ENCODE measurements around the gene RNF220.

DNA sequence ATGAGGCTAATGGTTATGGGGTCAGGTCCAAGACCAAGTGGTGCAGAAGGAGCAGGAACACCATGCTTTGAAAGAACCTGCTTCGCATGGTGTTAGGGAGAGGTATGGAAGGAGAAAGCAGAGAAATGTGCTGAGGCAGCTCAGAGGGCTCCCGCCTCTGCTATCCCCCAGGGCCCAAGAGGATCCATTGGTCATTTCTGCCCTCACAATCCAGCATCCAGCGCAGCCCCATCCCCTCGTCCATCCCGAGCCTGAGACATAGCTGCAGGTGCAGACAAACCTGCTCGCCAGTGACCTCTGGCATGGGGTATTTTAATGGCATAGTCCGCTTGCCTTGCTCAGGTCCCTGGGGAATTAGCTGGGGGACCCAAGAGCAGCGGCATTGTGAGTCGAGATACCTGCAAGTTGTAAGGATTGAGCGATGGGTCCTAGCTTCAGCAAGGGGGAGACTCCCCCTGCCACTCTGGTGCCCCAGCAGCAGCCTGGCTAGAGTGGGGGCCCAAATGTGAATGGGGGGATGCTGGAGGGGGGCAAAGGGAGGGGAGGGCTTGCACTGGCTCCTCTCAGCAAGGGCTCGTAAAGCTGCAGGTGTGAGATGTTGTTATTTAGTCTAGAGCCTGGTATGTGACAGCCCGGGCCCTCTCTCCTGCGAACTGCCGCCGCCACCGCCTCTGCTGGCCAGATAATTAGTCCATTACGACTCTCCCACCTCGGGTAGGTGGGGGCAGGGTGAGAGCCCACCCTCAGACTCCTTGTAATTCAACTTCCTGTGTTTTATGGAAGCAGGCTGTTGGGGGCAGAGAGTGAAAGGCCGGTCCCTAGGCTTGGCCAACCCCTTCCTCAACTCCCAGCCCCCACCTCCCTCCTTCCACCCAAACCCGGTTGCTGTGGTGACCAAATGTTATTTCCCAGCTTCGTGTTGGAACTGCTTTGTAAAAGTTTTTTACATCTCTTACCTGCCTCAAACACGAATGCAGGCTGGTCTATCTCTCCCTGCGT lies 118.8 kb downstream of the RNF220 start:
- no peak for TF ChIP-seq NUFIP1 (IDR thresholded peaks at IDR 0.05; ENCODE audit: partially characterized antibody)
- no peak for TF ChIP-seq SETDB1 (IDR thresholded peaks at IDR 0.05; ENCODE audit: low read length)
- TF ChIP-seq JUND (IDR thresholded peaks at IDR 0.05; ENCODE audit: borderline replicate concordance, low read depth, low read length): no peak
- TF ChIP-seq JUND (tag; IDR thresholded peaks at IDR 0.05; ENCODE audit: borderline replicate concordance, low read depth, low read length): no peak
- TF ChIP-seq CHD1 (IDR thresholded peaks at IDR 0.05; ENCODE audit: low read length): no peak
- no peak for TF ChIP-seq ZNF764 (CRISPR knock-in tag; IDR thresholded peaks at IDR 0.05; ENCODE audit: low read depth)
- TF ChIP-seq EZH2 (IDR thresholded peaks at IDR 0.05; ENCODE audit: borderline replicate concordance, low read depth, low read length): no peak

Data from K562 (cell line).